Measurements from ENCODE around the gene RNF217.
"Not testable (repeated sequence)": the region's sequence is repeated elsewhere in the genome, so short reads cannot be mapped to it uniquely, and the experiment has no call there.

Gene RNF217

DNA sequence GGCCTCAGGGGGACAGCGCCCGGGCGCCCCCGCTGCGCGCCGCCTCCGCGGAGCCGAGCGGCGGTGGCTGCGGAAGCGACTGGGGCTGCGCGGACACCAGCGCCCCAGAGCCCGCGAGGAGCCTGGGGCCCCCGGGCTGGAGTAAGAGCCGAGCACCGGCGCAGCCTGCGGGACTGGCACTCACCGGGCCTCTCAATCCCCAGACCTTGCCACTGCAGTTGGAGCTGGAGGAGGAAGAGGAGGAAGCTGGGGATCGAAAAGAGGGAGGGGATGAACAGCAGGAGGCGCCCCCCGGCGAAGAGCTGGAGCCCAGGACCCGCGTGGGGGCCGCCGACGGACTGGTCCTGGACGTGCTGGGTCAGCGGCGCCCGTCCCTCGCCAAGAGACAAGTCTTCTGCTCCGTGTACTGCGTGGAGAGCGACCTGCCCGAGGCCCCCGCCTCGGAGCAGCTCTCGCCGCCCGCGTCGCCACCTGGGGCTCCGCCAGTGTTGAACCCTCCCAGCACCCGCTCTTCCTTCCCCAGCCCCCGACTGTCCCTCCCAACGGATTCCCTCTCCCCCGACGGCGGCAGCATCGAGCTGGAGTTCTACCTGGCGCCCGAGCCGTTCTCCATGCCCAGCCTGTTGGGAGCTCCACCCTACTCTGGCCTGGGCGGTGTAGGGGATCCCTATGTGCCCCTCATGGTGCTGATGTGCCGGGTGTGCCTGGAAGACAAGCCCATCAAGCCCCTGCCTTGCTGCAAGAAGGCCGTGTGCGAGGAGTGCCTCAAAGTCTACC, 590 bp downstream of the RNF217 start:
- peak in 1 of 2 donors; percentile 2 for DNase-seq (ENCODE audit: low read depth in 1 of 2, low spot score in 1 of 2)

DNA sequence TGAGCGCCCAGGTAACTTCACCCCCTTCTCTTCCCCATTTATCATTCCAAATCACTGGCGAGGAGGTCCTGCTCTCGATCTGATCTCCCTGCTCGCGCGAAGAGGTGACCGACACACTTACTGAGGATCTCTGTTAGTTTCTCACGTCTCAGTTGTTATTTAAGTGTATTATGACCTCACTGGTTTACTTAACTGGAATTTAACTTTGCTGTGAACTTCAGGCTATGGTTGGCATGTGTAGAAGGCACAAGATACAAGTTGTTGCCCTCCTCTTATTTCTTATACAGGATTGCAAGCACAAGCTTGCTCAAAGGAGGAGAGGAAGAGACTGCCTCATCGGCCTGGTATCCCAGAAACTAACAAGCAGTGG, 1.2 kb downstream of the RNF217 start:
- no peak for DNase-seq (ENCODE audit: low read depth in 1 of 2, low spot score in 1 of 2)

- no peak for DNase-seq (ENCODE audit: low read depth in 1 of 2, low spot score in 1 of 2)
Observed at GRCh38 chr6:124963831-124964763, 1.9 kb downstream of the RNF217 start.

GRCh38 chr6:124964764-124965105, 2.5 kb downstream of the RNF217 start:
- DNase-seq (ENCODE audit: low read depth in 1 of 2, low spot score in 1 of 2): no peak

GRCh38 chr6:124965424-124965850, 3.2 kb downstream of the RNF217 start:
- not testable (repeated sequence) for DNase-seq (ENCODE audit: low read depth in 1 of 2, low spot score in 1 of 2)

GRCh38 chr6:124967444-124967843, 5.2 kb downstream of the RNF217 start:
- no peak for DNase-seq (ENCODE audit: low read depth in 1 of 2, low spot score in 1 of 2)

GRCh38 chr6:124968401-124968800, 6.2 kb downstream of the RNF217 start:
- DNase-seq (ENCODE audit: low read depth in 1 of 2, low spot score in 1 of 2): no peak

GRCh38 chr6:124970243-124970642, 8.0 kb downstream of the RNF217 start:
- DNase-seq (ENCODE audit: low read depth in 1 of 2, low spot score in 1 of 2): no peak

GRCh38 chr6:124970763-124971162, 8.5 kb downstream of the RNF217 start:
- DNase-seq (ENCODE audit: low read depth in 1 of 2, low spot score in 1 of 2): no peak

- no peak for DNase-seq (ENCODE audit: low read depth in 1 of 2, low spot score in 1 of 2)
Observed at GRCh38 chr6:124973780-124974179, 11.5 kb downstream of the RNF217 start.

- DNase-seq (ENCODE audit: low read depth in 1 of 2, low spot score in 1 of 2): no peak
Observed at GRCh38 chr6:124974771-124975377, 12.6 kb downstream of the RNF217 start.

- no peak for DNase-seq (ENCODE audit: low read depth in 1 of 2, low spot score in 1 of 2)
Observed at GRCh38 chr6:124977067-124977908, 15.1 kb downstream of the RNF217 start.

DNA sequence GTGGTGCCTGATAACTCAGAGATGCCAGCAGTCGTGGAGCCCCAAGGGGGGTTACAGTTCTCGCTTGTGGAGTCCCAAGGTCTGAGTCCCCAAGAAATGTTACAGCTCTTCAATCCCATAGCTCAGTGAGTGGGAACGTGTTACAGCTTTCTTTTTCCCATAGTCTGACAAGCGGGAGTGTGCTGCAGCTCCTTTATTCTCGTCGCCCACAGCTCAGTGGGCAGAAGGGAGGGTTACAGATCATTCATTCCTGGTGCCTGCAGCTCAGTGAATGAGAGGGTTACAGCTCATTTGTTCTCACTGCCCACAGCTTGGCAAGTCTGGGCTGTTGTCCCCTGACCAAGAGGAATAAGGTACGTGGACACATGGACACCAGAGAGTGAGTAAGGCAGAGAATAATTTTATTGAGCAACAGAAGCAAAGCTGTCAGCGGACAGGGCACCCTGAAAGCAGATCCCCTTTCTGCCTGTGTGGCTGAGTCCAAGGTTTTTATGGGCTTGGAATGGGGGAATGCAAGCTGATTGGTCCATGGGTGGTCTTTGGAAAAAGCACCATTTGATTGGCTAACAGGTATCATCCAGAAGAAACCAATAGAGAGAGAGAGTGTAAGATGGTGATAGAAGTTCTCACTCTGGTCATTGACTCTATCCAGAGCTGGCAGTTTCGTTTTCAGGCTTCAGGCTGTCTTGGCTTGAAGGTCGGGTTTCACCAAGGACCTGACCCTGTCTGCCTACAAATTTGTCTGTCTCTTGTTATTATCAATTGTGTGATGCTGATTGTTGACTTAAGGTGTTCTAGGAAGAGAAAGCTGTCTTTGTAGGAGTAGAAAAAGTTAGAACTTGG, 16.4 kb downstream of the RNF217 start:
- DNase-seq (ENCODE audit: low read depth in 1 of 2, low spot score in 1 of 2): no peak

DNA sequence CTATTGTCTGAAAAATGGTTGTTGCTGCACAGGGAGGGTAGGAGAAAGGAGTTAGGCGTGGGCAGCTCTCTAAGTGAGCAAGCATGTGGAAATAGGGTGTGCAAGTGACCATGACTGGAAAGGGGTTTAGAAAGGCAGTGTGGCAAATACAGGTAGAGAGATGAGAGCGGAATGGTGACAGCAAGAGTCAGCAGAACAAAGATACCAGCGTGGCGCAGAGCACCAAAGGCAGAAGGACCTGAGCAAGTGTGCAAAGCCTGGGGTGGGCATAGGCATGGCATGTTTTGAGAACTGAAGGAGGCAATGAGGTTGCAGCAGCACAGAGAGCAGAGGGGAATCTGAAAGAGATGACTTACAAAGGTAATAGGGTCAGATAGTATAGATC, 17.0 kb downstream of the RNF217 start:
- DNase-seq (ENCODE audit: low read depth in 1 of 2, low spot score in 1 of 2): no peak

DNA sequence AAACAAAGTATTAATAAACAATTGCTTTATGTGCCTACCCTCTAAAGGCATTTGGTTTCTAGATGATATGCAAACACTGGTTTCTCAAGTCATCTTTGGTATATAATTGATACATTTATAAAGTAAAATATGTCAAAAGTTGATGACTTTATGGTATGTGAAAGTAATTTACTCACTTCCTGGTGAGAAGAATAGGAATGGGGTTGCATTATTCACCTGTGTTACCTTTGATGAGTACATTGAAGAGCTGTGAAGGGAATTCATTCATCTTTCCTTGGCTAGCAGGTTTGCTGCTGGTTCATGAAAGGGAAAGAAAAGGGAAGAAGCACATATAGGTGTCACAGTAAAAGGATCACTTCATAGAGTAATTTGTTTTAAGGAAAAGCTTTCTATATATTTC, 20.4 kb downstream of the RNF217 start:
- DNase-seq (ENCODE audit: low read depth in 1 of 2, low spot score in 1 of 2): no peak

DNA sequence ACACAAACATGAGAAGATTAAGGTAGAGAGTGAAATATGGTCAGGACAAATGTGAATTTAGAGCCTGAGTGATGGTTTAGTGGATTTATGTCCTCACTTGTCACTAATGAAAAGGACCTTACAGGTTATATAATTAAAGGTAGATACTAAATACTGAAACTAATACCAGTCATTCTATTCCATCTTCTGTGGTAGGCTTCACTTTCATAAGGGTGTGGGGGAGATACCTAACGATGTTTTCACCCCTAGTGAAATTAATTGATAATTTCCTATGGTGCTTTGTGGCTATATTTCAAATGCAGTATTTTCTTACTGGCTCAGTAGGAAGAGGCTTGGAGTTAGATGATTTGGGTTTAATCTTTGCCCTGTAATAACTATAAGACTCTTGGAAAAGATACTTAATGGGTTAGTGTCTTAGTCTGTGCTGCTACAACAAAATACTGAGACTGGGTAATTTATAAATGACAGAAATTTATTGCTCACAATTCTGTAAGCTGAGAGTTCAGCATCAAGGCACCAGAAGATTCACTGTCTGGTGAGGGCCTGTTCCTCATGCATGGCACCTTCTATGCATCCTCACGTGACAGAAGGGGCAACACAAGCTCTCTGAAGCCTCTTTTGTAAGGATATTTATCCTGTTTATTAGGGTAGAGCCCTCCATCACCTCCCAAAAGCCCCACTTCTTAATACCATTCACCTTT, 21.3 kb downstream of the RNF217 start:
- no peak for DNase-seq (ENCODE audit: low read depth in 1 of 2, low spot score in 1 of 2)

- DNase-seq (ENCODE audit: low read depth in 1 of 2, low spot score in 1 of 2): no peak
Observed at GRCh38 chr6:124984668-124985338, 22.6 kb downstream of the RNF217 start.

GRCh38 chr6:124986164-124986563, 23.9 kb downstream of the RNF217 start:
- no peak for DNase-seq (ENCODE audit: low read depth in 1 of 2, low spot score in 1 of 2)

GRCh38 chr6:124987291-124987690, 25.1 kb downstream of the RNF217 start:
- no peak for DNase-seq (ENCODE audit: low read depth in 1 of 2, low spot score in 1 of 2)
